Neutrophil (primary cell): ENCODE results near the gene RNF34.

Experiments
- H3K27ac ChIP-seq: fragments of 200-600 bp; sonication (generic); 2 replicates; pipeline ENCODE4 v1.5.1; 2016; ENCODE audit warnings: mild to moderate bottlenecking, moderate library complexity
- H3K27me3 ChIP-seq: fragments of 200-600 bp; sonication (generic); 2 replicates; pipeline ENCODE4 v1.6.0; 2016; ENCODE audit warnings: mild to moderate bottlenecking
- H3K36me3 ChIP-seq: fragments of 200-600 bp; sonication (generic); 2 replicates; pipeline ENCODE4 v1.5.1; 2017
- H3K4me1 ChIP-seq, 2 experiments: fragments of 200-600 bp in 1 of 2; sonication (generic) in 1 of 2; 1 replicate in 1 of 2; 2 replicates in 1 of 2; pipeline versions ENCODE4 v1.5.1 to v1.6.1; 2013 to 2016; ENCODE audit warnings: low read depth in 1 of 2, low read length in 1 of 2, mild to moderate bottlenecking in 1 of 2, moderate library complexity in 1 of 2; ENCODE audit not compliant: control insufficient read depth in 1 of 2, insufficient read depth in 1 of 2
- H3K4me3 ChIP-seq, 2 experiments: fragments of 200-600 bp in 1 of 2; sonication (generic) in 1 of 2; 1 replicate in 1 of 2; 2 replicates in 1 of 2; pipeline ENCODE4 v1.5.1; 2013 to 2016; ENCODE audit warnings: low read depth in 1 of 2, low read length in 1 of 2, mild to moderate bottlenecking in 1 of 2, moderate library complexity in 1 of 2
- H3K9me3 ChIP-seq: fragments of 200-600 bp; sonication (generic); 2 replicates; pipeline ENCODE4 v1.5.1; 2016
- TF ChIP-seq, protein P1 (sequence below): fragments of 200-600 bp; sonication (generic); IDR thresholded peaks from 2 replicates; pipeline ENCODE4 v1.5.1; 2016; ENCODE audit warnings: antibody characterized with exemption

RNF34 gene

DNA sequence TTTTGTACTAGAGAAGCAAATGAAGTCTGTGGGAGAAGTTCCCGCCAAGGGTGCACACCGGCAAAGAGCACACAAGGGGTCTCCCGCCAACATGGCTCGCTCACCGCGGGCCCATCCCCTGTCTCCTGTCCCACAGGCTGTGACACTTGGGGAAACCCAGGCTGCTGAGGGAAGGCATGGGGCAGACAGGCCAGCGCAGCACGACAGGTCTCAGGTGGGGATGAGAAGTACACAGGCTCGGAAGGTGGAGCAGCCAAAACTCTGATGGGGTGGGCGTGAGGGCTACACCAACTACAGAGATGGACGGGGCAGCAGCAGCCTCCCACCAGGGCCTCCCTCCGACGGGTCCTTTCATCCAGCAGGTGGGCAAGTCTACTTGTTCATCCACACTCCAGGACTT lies 64.4 kb downstream of the RNF34 start:
- peaks cover 15% of the 10 kb centered on the region for H3K27me3 ChIP-seq
- TF ChIP-seq, protein P1, sequence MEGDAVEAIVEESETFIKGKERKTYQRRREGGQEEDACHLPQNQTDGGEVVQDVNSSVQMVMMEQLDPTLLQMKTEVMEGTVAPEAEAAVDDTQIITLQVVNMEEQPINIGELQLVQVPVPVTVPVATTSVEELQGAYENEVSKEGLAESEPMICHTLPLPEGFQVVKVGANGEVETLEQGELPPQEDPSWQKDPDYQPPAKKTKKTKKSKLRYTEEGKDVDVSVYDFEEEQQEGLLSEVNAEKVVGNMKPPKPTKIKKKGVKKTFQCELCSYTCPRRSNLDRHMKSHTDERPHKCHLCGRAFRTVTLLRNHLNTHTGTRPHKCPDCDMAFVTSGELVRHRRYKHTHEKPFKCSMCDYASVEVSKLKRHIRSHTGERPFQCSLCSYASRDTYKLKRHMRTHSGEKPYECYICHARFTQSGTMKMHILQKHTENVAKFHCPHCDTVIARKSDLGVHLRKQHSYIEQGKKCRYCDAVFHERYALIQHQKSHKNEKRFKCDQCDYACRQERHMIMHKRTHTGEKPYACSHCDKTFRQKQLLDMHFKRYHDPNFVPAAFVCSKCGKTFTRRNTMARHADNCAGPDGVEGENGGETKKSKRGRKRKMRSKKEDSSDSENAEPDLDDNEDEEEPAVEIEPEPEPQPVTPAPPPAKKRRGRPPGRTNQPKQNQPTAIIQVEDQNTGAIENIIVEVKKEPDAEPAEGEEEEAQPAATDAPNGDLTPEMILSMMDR = no peak
- peaks cover 17 to 19% of the 10 kb centered on the region in 2 experiments for H3K4me1 ChIP-seq
- no peak overlapping the region for H3K4me3 ChIP-seq
- H3K27ac ChIP-seq = no peak overlapping the region
- H3K36me3 ChIP-seq = no peaks in the 10 kb centered on the region
- no peaks in the 10 kb centered on the region for H3K9me3 ChIP-seq

DNA sequence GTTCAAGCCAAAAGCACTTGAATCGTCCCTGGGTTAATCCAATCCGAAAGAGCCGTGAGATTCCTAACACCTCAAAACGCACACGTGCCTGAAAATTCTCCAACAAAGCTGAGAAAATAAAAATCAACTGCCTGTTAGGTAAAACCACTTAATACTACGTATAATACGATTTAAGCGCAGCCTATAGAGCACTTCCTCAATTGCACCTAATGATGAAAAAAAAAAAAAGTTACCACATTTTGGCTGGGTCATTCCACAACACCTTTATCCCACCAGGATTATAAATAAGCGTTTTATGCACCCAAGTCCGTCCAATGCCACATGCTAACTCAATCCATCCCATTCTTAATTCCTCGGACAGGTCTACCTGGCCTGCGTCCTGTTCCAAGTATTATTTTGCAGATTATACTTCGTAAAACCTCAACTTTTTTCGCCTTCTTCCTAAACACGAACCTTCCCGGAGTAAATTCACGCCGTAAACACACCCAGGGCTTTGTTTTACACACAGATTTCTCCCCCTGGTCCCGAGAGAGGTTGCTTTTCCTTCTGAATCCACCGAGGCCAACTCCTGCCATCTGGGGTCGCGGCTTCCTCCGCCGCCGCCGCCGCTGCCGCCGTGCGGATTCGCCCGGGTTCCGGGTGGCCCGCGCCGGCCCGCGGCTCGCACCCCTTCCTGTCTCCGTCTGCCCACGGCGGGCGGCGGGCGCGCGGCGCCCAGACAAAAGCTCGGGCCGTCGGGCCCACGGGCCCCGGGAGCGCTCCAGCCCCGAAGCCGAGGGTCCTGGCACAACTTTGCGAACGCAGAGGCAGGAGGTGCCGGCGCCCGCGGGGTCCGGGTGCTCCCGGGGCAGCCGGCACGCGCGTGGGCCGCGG lies 66.2 kb downstream of the RNF34 start:
- H3K4me1 ChIP-seq = peaks cover 30 to 31% of the 10 kb centered on the region in 2 experiments
- no peaks in the 10 kb centered on the region for H3K9me3 ChIP-seq
- peak overlapping the region; percentile 67 for H3K27ac ChIP-seq
- no peaks in the 10 kb centered on the region for H3K36me3 ChIP-seq
- H3K27me3 ChIP-seq = peaks cover 15% of the 10 kb centered on the region
- peak overlapping the region; percentile 59 to 64 for H3K4me3 ChIP-seq
- TF ChIP-seq, protein P1 = peak; percentile 13

DNA sequence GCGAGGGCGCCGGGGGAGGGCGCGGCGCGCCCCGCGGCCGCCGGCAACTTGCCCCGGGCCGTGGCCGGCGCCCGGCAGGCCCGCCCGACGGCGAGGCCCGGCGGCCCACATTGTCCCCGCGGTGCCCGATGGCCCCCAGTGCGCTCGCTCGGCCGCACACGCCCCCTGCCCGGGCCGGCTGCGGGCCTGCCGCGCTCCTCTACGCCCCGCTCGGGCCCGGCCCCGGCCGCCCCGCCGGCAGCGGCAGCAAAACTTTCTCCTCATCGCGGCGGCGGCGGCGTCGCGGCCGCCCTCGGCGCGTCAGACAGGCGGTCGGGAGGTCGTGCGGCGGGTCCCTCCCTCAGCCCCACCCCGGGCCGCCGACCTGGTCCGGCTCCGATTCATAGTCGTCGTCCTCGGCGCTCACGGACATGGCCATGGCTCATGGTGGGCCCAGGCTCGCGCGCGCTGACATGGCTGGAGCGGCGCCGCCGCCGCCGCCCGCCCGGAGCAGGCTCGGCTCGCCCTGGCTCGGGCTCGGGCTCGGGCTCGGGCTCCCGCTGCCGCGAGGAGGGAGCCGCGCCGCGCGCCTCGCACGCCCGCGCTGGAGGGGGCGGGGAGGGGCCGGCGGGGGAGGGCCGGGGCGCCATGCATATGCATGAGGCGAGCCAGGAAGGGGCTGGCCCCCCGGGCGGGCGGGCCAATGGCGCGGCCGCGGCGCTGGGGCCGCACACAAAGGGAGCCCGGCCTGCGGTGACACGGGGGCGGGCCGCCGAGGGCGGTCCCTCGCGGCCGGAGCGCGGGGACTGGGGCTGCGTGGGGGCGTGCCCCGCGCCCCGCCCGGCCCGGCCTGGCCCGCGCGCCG lies 67.1 kb downstream of the RNF34 start:
- H3K36me3 ChIP-seq = no peaks in the 10 kb centered on the region
- peaks cover 15% of the 10 kb centered on the region for H3K27me3 ChIP-seq
- H3K27ac ChIP-seq = peak overlapping the region; percentile 52
- H3K4me1 ChIP-seq = peaks cover 31 to 33% of the 10 kb centered on the region in 2 experiments
- H3K9me3 ChIP-seq = no peaks in the 10 kb centered on the region
- TF ChIP-seq, protein P1 = no peak
- peak overlapping the region; percentile 59 to 72 for H3K4me3 ChIP-seq

DNA sequence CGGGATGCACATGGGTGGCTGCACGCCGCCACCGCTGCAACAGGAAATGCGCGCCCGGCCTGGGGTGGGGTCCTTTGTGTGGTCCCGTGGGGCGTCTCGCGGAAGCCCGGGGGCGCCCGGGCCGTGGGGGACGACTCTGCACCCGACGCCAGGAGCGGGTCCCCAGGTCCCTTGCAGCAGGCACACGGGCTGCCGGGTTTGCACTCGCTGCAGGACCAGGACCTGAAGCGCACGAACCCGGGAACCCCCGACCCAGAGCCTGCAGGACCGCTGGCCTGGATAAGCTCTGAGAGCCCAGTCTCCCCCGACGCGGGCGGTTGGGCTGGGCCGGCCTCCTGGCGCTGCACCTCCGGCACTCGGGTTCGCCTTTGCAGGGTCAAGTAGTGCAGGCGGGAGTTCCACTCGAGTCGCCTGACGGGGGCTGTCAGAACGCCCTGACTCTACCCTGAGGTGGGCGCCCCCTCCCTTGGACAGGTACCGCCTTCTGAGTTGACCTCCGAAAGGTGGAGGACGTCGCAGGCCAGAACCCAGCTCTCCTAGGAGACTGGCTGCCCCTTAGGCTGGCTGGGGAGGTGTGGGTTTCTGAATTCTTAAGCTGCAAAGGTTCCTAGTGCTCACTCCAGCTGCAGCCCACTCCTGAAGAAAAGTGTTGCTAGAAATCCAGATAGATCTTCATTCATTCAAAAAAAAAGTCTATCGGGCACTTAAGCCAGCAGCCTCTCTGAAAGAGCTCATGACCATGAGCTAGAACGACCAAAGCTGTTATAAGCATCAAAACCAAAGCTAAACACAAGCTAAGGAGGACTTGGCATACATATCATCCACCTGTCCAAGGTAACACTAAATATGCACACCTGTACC lies 68.0 kb downstream of the RNF34 start:
- Histone ChIP-seq H3K27me3 (peaks cover 15% of the 10 kb centered on the region), H3K36me3 (no peaks in the 10 kb centered on the region), H3K9me3 (no peaks in the 10 kb centered on the region), H3K4me3 (peak overlapping the region; percentile 57 to 72), H3K4me1 (peaks cover 31 to 33% of the 10 kb centered on the region in 2 experiments), H3K27ac (no peak overlapping the region)
- TF ChIP-seq, protein P1 = no peak

DNA sequence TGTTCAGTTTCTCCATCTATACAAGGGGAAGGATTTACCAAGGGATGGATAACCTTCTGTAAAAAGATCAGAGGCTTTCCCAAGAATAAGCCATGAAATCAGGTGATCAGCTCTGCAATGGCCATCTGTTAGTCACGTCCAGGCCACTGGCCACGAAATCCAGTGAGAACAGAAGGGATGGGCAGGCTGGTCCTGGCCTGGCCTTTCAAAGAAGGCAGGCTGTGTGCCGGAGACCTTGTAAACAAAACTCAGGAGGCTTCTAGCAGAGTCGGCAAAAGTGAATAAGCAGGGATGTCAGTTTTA lies 68.5 kb downstream of the RNF34 start:
- no peak overlapping the region for H3K4me3 ChIP-seq
- TF ChIP-seq, protein P1 = no peak
- H3K27me3 ChIP-seq = peaks cover 15% of the 10 kb centered on the region
- no peak overlapping the region for H3K27ac ChIP-seq
- no peaks in the 10 kb centered on the region for H3K9me3 ChIP-seq
- peaks cover 31 to 33% of the 10 kb centered on the region in 2 experiments for H3K4me1 ChIP-seq
- no peaks in the 10 kb centered on the region for H3K36me3 ChIP-seq
